HG03159 (cell line): ENCODE data around the gene TBC1D9.

Experiments used
- ATAC-seq: cut with Tn5 transposase; IDR thresholded peaks from one replicate; pipeline ENCODE4 v1.9.1; 2021; ENCODE audit warnings: mild to moderate bottlenecking, moderate library complexity; ENCODE audit not compliant: unreplicated experiment

Gene TBC1D9

GRCh38 chr4:140659943-140660700, 96.1 kb downstream of the TBC1D9 start:
- ATAC-seq, result no peak

DNA sequence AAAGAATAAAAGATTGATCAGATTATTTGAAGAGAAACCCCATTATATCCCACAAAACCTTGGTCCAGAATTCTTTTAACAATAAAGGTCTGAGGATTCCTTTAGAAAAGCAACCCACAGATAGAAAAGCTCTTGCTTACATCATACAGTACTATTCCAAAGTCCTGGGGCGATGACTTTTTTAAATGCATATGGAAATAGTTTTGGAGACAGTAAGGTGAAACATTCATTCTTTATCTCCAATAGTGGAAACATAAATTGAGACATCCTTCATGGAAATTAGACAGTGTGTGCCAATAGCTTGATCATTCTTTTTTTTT, 101.7 kb downstream of the TBC1D9 start:
- no peak for ATAC-seq

GRCh38 chr4:140653718-140654494, 102.3 kb downstream of the TBC1D9 start:
- no peak for ATAC-seq

DNA sequence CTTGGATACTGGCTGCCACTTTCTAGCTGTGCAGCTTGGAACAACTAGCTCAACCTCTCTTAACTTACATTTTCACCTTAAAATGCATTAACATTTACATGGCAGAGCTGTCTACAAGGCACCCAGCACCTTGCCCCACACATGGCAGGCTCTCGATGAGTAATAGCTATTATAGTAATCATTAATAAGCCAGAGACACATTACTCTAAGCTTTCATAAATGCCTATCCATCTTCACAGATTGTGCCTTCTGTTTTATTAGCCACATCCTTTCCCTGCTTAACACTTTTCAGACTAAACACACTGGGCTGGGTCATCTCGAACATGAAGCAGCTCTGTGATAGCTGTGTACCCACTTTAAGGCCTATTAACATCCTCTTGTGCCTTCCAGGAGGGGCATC, 103.6 kb downstream of the TBC1D9 start:
- ATAC-seq, result no peak

GRCh38 chr4:140648716-140649308, 107.4 kb downstream of the TBC1D9 start:
- ATAC-seq, result no peak

DNA sequence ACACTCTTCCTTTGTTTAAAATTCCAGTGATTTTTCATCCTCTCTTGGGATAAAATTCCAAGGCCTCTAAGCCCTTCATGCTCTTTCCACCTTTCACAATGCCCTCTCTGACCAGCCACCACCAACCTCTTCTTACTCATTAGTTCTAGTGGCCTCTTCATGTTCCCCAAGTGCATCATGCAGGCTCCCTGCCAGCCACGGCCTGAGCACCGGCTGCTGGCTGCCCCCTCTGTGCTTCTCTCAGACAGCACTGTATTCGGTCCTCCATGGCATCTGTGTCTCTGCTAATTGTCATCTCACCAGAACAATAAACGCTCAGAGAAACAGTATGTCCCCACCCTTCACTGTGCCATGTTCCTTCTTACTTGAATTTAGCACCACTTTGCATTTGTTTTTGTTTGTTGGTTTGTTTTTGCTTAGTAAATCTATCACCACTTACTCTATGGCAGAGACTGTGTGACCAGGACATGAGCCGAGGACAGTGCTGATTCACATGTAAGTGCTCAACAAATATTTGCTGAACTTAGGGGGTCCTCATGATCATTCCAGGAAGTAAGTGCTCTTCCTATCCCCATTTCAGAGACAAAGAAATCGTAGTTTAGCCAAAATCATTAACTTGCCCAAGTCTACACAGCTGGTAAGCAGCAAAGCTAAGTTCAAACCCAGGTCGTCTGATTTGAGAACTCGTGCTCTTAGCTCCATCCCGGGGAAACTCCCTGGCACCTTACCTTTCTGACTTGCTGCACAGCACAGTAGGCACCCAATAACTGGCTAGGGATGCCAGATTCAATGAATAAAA, 110.4 kb downstream of the TBC1D9 start:
- ATAC-seq, result no peak

GRCh38 chr4:140645196-140645595, 111.0 kb downstream of the TBC1D9 start:
- no peak for ATAC-seq

GRCh38 chr4:140644470-140645185, 111.6 kb downstream of the TBC1D9 start:
- no peak for ATAC-seq

DNA sequence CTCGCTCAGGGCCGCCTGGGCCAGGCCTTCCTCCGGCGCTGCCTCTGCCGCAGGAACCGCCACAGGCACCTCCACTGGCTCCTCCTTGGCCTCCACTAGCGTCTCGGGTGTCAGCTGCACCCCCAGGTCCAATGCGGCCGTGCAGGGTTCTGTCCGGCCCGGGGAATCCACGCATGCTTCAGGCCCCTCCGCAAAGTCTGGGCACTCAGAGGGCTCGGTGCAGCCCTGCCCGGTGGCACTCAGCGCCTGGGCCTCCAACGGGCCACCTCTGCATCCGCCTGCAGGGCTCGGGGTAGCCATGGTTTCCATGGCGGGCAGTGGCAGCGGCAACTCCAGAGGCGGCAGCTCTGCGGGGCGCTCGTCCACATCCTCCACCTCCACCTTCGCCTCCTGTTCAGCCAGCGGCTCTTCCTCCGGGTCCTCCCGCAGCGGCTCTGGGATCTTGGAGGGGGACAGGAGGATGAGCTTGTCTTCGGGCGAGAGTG, 112.6 kb downstream of the TBC1D9 start:
- ATAC-seq, result no peak

DNA sequence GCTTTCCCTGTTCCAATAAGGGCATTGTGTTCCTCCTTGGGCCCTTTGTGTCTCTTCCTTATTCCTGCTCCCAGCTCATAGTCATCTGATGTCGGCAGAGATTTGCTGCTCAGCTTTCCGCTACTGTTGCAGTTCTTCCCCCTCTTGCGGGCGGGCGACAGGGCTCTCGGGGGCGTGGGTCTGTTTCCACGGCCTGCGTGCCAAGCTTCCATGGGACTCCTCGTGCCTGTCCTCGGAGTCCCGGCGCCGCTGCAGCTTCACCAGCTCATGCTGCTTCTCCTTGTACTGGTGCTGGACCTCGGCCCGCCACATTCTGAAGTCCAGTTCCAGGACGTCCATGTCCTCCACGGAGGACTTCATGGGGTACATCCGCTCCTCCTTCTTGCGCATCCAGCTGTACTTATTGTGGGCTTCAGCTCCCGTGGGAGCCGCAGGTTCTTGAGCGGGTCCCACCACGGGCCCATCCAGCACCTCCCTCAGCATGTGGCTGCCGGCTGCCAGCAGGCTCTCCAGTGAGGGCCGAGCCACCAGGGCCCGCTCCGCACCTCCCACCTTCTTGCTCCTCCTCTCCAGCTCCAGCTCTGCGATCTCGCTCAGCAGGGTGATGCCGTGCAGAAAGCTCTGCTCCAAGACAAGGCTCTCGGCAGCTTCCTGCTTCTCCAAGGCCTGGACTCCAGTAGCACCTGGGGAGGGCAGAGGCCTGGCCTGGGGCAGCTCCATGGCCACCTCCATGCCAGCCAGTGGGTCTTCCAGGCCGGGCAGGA, 113.3 kb downstream of the TBC1D9 start:
- no peak for ATAC-seq

DNA sequence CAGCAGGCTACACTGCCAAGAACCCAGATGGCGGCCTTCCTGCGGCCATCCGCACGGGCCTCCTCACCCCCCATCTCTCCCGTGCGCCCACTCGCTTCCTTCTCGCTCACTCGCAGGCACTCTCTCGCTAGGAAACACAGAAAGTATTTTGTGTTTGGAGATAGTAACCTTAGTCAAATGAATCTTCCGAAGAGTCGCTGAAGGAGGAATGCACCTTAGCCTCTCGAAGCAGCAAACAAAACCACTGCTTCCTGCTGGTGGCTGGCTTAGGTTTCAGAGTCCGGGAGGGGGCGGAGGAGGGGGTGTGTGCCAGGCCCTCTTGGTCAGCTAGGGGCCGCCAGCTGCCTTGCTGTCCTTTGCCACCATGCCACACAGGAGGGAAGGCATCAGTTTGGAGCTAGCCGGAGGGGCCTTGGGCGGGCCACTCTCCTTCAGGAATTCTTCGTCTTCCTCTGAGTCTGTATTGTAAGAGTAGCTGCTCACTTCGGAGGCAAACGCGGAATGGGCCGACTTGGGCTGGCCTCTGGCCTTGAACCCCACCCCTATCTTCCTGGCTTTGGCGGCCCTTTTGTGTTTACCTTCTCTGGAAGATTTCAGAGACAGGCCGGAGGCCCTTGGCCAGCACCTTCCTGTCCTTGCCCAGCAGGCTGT, 114.3 kb downstream of the TBC1D9 start:
- no peak for ATAC-seq

DNA sequence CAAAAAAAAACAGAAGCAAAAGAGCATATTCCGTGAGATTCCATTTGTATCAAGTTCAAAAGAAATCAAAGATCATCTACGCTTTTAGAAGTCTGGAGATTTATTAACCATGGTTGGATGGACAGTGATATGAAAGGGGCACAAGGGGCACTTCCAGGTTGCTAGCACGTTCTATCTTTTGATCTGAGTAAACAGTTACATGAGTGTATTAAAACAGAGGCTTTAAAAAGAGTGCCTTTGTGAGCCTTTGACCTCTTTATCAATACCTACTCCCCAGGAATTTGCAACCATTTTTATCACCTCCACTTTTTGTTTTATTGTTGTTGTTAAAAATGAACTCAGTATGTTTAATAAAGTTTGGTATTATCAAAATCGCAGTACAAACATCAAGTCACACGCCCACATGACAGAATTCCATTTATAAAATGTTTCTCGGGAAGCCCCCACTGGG, 115.1 kb downstream of the TBC1D9 start:
- ATAC-seq, result no peak

- no peak for ATAC-seq
Measured at GRCh38 chr4:140640150-140640748, 115.9 kb downstream of the TBC1D9 start.

DNA sequence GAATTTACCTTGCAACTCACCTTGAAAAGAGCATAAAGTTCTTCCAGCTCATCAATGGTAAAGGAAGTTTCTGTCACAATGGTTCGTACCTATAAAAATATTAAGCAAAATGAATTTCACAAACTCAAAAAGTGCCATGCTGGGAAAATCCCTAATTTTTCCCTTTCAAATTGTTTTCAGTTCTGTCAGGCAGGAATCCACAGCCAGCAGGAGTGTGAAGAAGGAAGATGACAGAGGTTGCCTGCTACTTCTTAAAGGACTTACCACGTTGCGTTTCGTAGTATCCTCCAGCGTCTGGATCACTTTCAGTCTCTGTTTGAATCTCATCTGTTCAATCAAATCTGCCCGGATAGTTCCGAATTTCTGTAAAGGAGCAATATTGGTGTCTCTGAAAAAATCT, 117.1 kb downstream of the TBC1D9 start:
- ATAC-seq, result no peak

- ATAC-seq, result peak; percentile 77
Measured at GRCh38 chr4:140637836-140638235, 118.3 kb downstream of the TBC1D9 start.

DNA sequence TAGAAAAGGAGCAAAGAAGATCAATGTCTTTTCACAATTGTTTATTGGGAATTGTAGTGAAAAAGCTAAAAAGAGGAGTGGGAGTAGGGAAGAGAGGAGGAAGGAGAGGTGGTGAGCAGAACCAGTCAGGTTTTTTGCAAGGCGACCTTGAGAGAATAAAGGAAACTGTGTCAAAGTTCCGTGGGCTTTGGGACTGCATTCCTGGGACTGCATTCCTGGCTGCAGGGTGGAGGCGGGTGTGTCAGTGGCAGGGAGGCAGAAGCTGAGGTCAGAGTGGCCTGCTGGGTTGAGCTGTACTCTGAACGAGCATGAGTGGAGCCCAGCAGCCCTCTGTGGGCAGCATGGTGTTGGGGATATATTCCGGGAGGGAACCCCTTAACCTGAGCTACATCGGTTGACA, 120.6 kb downstream of the TBC1D9 start:
- no peak for ATAC-seq

DNA sequence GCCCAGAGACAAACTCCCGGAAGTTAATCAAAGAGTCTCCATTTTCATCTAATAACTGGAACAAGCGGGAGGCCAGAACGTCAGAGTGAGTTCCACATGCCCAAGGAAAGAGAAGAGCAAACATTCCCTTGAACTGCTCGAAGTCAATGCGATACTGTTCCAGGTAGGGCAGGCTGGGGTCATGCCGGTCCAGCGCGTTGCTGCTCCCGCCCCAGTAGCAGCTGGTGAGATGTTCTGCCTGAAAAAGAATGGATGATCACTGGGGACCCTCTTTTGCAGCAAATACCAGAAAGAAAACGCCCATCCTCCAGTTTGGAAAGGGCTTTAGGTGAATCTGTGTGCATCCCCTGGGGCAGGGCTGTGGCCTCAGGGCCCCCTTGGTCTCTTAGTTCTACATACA, 122.2 kb downstream of the TBC1D9 start:
- ATAC-seq, result no peak

GRCh38 chr4:140633124-140633523, 123.1 kb downstream of the TBC1D9 start:
- ATAC-seq, result no peak

GRCh38 chr4:140630246-140630645, 125.9 kb downstream of the TBC1D9 start:
- no peak for ATAC-seq
